ENCODE data around the gene TSPAN5. TPM values are rescaled to one million over a fixed set of nuclear protein-coding genes. Genes with fewer than 3 reads are reported as not detected.

Gene TSPAN5
- total RNA-seq, 1 donor from 2014 or later: 21.8 TPM

- Mint-ChIP-seq H3K4me3 (ENCODE audit: unreplicated experiment) (no peak overlapping the region), H3K4me1 (ENCODE audit: unreplicated experiment) (no peaks in the 10 kb centered on the region), H3K9me3 (ENCODE audit: unreplicated experiment) (no peaks in the 10 kb centered on the region), H3K27ac (ENCODE audit: unreplicated experiment) (no peak overlapping the region), H3K27me3 (ENCODE audit: unreplicated experiment) (peaks cover 2% of the 10 kb centered on the region), H3K36me3 (ENCODE audit: low read depth, unreplicated experiment) (peaks cover 10% of the 10 kb centered on the region)
- no peak for DNase-seq (ENCODE audit: low spot score)
- TF ChIP-seq CTCF (IDR thresholded peaks at IDR 0.05; ENCODE audit: unreplicated experiment): no peak
Measured at GRCh38 chr4:98502624-98503023, 155.8 kb downstream of the TSPAN5 start.

GRCh38 chr4:98502031-98502430, 156.4 kb downstream of the TSPAN5 start:
- no peak for DNase-seq (ENCODE audit: low spot score)
- Mint-ChIP-seq H3K27me3 (ENCODE audit: unreplicated experiment) (peaks cover 2% of the 10 kb centered on the region), H3K27ac (ENCODE audit: unreplicated experiment) (no peak overlapping the region), H3K4me3 (ENCODE audit: unreplicated experiment) (no peak overlapping the region), H3K4me1 (ENCODE audit: unreplicated experiment) (no peaks in the 10 kb centered on the region), H3K36me3 (ENCODE audit: low read depth, unreplicated experiment) (peaks cover 13% of the 10 kb centered on the region), H3K9me3 (ENCODE audit: unreplicated experiment) (no peaks in the 10 kb centered on the region)
- no peak for TF ChIP-seq CTCF (IDR thresholded peaks at IDR 0.05; ENCODE audit: unreplicated experiment)

GRCh38 chr4:98501383-98501782, 157.0 kb downstream of the TSPAN5 start:
- Mint-ChIP-seq H3K36me3 (ENCODE audit: low read depth, unreplicated experiment) (peaks cover 13% of the 10 kb centered on the region), H3K27ac (ENCODE audit: unreplicated experiment) (no peak overlapping the region), H3K27me3 (ENCODE audit: unreplicated experiment) (peaks cover 2% of the 10 kb centered on the region), H3K9me3 (ENCODE audit: unreplicated experiment) (no peaks in the 10 kb centered on the region), H3K4me1 (ENCODE audit: unreplicated experiment) (no peaks in the 10 kb centered on the region), H3K4me3 (ENCODE audit: unreplicated experiment) (no peak overlapping the region)
- no peak for TF ChIP-seq CTCF (IDR thresholded peaks at IDR 0.05; ENCODE audit: unreplicated experiment)
- no peak for DNase-seq (ENCODE audit: low spot score)

- no peak for TF ChIP-seq CTCF (IDR thresholded peaks at IDR 0.05; ENCODE audit: unreplicated experiment)
- no peaks in the 10 kb centered on the region for H3K9me3 Mint-ChIP-seq (ENCODE audit: unreplicated experiment)
- H3K4me1 Mint-ChIP-seq (ENCODE audit: unreplicated experiment): no peaks in the 10 kb centered on the region
- no peak for DNase-seq (ENCODE audit: low spot score)
- peaks cover 7% of the 10 kb centered on the region for H3K36me3 Mint-ChIP-seq (ENCODE audit: low read depth, unreplicated experiment)
- no peak overlapping the region for H3K4me3 Mint-ChIP-seq (ENCODE audit: unreplicated experiment)
- peaks cover 2% of the 10 kb centered on the region for H3K27me3 Mint-ChIP-seq (ENCODE audit: unreplicated experiment)
- no peak overlapping the region for H3K27ac Mint-ChIP-seq (ENCODE audit: unreplicated experiment)
Measured at GRCh38 chr4:98498774-98499173, 159.6 kb downstream of the TSPAN5 start.

DNA sequence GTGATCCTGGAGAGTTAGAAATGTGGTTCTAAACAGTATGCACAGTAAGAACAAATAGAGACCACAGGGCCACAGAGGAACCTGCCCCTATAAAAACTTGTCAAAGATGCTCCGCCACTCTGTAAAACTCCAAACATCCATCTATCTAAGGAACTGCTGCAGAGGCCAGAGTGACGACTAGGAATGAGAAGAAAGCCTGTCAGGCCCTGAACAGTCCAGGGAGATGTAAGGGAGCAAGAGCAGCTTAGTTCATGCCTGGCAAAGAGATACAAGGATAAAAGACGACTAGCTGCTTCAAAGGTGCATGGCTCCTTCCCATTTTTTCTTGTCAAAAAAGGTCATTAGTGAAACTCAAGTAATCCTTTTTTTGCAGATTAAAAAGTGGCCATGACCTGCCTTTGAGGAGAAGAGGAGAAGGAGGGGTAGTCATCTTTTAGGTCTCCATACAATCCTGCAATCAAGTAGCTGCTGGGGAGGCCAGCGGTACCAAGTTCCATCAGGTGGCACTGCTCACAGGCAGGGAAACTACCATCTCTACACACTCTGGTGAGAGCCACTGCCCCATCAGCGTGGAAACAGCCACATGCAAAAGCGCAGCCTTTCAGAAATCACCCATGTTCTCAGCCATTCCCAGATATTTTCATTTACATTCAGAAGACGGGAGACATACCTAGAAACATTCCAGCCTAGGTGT, 162.1 kb downstream of the TSPAN5 start:
- H3K36me3 Mint-ChIP-seq (ENCODE audit: low read depth, unreplicated experiment): peaks cover 4% of the 10 kb centered on the region
- peaks cover under 1% of the 10 kb centered on the region for H3K27me3 Mint-ChIP-seq (ENCODE audit: unreplicated experiment)
- TF ChIP-seq CTCF (IDR thresholded peaks at IDR 0.05; ENCODE audit: unreplicated experiment): no peak
- no peaks in the 10 kb centered on the region for H3K9me3 Mint-ChIP-seq (ENCODE audit: unreplicated experiment)
- H3K4me1 Mint-ChIP-seq (ENCODE audit: unreplicated experiment): no peaks in the 10 kb centered on the region
- no peak overlapping the region for H3K27ac Mint-ChIP-seq (ENCODE audit: unreplicated experiment)
- DNase-seq (ENCODE audit: low spot score): no peak
- H3K4me3 Mint-ChIP-seq (ENCODE audit: unreplicated experiment): no peak overlapping the region

Measured in endothelial cell (in vitro differentiated cells).